T-helper 1 cell treated with Interleukin-12 subunit alpha and Interleukin-12 subunit beta and Interleukin-4 antibody, amounts not matched to agents 30 ng/mL and 1 ng/mL, for 36 hours (primary cell): Measurements from ENCODE around the gene SUPT5H. TPM values are rescaled to one million over a fixed set of nuclear protein-coding genes. Genes with fewer than 3 reads are reported as not detected.

Experiments
- intact Hi-C: fragments of 100-400 bp; cut with micrococcal nuclease; formaldehyde crosslinking; loops from one replicate; pipeline ENCODE4 v1.15.1; 2024
- total RNA-seq: library from RNA; stranded (reverse); gene quantifications from 2 replicates; pipeline ENCODE4 v1.2.3, GENCODE V29; 2022

SUPT5H gene
- total RNA-seq, 1 donor from 2014 or later: 172 TPM

DNA sequence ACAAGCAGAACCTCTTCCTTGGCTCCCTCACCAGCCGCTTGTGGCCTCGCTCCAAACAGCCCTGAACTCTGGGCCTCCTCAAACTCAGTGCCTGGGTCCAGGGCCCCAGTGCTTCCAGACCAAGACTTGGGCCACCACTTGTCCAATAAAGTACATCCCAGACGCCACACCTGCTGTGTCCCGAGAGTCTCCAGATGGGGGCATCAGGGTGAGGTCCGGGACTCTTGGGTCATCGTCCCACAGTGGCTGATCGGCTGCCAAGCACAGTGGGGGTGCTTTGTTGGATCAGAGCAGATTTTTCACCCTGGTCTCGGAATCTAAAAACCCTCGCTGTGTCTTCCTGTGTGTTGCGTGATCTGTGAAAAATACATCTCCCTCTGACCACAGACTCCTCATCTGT lies 44.4 kb downstream of the SUPT5H start:
- intact Hi-C loops: no loop called here

DNA sequence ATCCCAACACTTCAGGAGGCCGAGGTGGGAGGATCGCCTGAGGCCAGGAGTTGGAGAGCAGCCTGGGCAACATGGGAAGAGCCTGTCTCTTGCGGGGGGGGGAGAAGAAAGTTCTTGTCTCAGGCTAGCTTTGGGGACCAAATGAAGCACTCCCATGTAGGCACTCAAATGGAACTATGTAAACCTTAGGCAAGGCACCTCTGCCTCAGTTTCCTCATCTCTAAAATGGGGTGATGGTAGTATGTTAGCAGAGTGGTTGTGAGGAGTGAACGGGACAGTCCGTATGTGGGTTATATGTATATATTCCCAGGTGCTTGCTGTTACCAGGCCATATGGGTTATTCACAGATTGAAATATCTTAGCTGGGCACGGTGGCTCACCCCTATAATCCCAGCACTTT lies 46.8 kb downstream of the SUPT5H start:
- intact Hi-C loops: no loop called here

- intact Hi-C loops: no loop called here
Measured at GRCh38 chr19:39492788-39493187, 47.4 kb downstream of the SUPT5H start.

- intact Hi-C loops: no loop called here
Measured at GRCh38 chr19:39494661-39495060, 49.3 kb downstream of the SUPT5H start.

DNA sequence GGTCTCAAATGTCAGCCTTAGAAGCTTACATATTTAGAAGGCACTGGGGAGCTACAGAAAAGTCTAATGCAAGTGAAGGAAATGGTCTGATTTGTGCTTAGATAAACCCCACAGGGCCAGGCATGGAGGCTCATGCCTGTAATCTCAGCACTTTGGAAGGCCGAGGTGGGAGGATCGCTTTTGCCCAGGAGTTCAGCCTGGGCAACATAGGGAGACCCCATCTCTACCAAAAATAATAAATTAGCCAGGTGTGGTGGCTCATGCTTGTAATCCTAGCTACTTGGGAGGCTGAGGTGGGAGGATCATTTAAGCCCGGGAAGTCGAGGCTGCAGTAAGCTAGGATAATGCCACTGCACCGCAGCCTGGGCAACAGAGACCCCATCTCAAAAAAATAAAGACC lies 50.7 kb downstream of the SUPT5H start:
- intact Hi-C loops: no loop called here

GRCh38 chr19:39497701-39497995 lies 52.3 kb downstream of the SUPT5H start:
- intact Hi-C loops: no loop called here

DNA sequence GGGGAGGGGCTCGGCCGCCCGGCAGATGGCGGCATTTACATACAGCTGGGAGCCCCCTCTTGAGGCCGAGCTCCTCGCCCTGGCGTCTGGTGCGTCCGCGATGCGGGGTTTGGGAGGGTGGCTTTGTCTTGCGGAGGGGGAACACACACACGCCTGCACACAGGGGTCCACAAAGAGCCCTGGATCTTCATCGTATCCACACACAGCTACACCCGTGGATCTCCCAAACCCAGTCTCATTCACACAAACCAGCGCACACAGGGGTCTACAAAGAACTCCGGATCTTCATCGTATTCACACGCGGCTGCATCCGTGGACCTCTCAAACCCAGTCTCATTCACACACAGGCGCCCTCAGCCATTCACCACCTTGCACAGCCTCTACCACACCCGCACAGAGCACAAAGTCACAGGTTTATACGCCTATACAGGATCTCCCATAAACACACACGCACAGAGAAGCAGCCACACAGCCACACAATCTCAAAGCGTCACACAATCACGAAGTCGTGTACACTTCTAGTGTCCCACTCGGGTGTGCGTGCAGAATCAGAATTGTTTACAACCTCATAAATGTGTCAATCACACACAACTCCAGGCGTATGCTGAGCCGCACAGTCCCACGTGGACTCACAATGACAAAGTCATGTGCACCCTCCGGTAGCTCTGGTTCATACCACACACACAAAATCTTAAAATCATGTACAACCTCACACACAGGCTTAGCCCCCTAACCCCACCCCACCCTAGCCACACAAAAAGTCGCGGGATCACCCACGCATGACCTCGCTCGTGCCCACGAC lies 52.8 kb downstream of the SUPT5H start:
- intact Hi-C loops: no loop called here

DNA sequence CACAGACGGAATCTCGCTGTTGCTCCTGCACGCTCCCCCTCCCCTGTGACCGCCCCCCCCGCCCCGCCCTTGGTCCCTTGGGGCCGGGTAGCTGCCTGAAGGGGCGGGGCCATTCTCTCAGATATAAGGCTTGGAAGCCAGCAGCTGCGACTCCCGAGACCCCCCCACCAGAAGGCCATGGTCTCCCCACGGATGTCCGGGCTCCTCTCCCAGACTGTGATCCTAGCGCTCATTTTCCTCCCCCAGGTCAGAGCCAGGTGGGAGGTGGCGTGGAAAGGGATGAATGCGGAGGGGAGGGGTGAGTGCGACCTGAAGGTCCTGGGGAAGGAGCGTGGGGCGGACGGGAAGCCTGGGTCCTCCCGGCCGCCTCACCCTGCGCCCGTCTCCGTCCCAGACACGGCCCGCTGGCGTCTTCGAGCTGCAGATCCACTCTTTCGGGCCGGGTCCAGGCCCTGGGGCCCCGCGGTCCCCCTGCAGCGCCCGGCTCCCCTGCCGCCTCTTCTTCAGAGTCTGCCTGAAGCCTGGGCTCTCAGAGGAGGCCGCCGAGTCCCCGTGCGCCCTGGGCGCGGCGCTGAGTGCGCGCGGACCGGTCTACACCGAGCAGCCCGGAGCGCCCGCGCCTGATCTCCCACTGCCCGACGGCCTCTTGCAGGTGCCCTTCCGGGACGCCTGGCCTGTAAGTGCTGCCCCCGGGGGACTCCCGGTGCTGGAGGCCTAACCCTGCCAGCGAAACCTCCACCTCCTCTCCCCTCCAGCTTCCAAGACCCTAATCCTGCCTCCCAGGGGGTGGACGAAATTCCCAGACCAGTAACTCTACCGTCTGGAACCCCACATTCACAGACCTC lies 53.6 kb downstream of the SUPT5H start, which contains the start of gene DLL3:
Gene DLL3 (plus strand): TSS at position 150 of the 845 bp plus-strand sequence. CDS start 28 bp downstream, at position 178.
- intact Hi-C loops: no loop called here

- intact Hi-C loops: loop anchor here (2.0 kb wide), 1 partner anchor 19 kb away; the partner anchor contains the start of gene TIMM50
Measured at GRCh38 chr19:39499932-39500331, 54.5 kb downstream of the SUPT5H start.

DNA sequence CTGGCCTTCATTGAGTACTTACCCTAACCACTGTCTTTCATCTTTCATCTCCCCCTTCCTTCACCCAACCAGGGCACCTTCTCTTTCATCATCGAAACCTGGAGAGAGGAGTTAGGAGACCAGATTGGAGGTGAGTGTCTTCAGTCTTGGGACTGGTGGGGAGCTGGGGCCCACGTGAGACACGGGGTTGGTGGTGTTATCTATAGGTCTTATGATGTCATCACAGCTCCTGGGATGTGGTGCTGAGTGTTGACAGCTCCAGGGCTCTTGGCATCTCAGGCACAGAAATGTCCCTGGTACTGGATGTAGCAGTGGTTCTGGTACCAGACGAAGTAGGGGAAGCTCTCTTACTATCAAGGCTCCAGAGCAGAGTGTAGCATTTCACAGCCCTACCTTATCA lies 55.2 kb downstream of the SUPT5H start:
- intact Hi-C loops: loop anchor here (2.0 kb wide), 1 partner anchor 20 kb away; the partner anchor contains the start of gene TIMM50

DNA sequence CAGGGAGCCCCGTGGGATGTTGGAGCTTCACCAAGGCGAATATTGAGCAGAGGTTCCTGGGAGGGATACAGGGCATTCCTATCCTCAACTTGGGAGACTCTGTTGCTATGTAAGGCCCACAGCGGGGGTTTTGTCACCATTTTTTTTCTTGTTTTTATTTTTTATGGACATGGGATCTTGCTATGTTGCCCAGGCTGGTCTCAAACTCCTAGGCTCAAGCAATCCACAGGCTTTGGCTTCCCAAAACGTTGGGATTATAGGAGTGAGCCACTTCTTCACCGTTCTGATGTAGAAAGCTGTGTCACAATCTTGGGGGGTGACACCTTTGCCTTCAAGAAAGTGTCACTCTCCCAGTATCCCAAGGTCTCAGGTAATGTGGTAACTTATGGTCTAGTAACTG lies 56.0 kb downstream of the SUPT5H start:
- intact Hi-C loops: loop anchor here (2.0 kb wide), 1 partner anchor 21 kb away; the partner anchor contains the start of gene TIMM50

DNA sequence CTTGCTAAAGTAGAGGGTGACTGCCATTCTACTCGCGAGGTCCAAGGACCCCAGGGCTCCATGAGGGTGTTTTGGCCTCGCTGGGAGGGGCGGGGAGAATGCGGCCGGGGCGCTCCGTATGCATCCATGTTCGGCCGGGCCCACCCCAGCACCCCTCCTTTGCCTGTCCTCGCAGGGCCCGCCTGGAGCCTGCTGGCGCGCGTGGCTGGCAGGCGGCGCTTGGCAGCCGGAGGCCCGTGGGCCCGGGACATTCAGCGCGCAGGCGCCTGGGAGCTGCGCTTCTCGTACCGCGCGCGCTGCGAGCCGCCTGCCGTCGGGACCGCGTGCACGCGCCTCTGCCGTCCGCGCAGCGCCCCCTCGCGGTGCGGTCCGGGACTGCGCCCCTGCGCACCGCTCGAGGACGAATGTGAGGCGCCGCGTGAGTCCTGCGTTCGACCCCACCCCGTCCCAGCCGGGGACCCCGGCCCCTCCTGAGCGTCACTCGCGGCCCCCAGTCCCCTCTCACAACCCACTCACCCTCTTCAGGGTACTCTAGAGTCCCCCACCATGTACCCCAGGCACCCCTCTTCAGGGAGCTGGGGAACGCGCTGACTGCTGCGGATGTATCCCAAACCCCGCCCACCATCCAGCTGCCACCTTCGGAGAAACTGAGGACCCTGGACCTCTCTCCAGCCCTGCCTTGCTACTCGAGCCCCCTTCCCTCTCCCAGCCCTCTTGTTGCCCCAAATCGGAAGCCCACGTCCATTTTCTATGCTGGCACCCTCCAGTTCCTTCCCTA lies 57.4 kb downstream of the SUPT5H start:
- intact Hi-C loops: loop anchor here (1.0 to 2.0 kb wide), 2 partner anchors 30 to 63 kb away; partner anchors contain the start of gene EID2B

DNA sequence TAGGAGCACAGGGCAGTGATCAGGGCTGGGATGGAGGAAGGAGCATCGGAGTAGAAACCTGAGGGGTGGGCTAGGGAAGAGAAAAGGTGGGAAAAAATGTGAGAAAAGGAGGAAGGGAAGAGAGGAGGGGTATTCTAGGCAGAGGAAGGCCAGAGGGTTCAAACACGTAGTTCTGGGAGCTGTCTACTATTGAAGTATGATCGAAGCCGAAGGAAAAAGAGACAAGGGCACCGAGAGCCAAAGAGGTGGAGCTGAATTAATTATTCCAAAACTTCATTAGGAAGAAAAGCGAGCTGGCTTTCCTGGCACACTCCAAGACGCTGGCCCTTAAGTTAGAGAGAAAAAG lies 61.2 kb downstream of the SUPT5H start:
- intact Hi-C loops: no loop called here

DNA sequence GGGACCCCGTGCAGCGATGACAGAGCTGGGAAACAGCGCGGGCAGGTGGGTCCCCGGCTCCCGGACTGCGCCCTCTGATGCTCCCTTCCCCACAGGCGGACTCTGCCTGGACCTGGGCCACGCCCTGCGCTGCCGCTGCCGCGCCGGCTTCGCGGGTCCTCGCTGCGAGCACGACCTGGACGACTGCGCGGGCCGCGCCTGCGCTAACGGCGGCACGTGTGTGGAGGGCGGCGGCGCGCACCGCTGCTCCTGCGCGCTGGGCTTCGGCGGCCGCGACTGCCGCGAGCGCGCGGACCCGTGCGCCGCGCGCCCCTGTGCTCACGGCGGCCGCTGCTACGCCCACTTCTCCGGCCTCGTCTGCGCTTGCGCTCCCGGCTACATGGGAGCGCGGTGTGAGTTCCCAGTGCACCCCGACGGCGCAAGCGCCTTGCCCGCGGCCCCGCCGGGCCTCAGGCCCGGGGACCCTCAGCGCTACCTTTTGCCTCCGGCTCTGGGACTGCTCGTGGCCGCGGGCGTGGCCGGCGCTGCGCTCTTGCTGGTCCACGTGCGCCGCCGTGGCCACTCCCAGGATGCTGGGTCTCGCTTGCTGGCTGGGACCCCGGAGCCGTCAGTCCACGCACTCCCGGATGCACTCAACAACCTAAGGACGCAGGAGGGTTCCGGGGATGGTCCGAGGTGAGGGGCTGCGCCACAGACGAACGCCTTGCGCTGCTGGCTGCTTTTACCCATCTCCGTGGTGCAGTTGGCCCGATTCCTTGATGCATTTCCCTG lies 61.7 kb downstream of the SUPT5H start:
- intact Hi-C loops: loop anchor here (1.0 kb wide), 1 partner anchor 25 kb away; the partner anchor contains the start of gene EID2B

- intact Hi-C loops: loop anchor here (1.0 kb wide), 1 partner anchor 24 kb away; the partner anchor contains the start of gene EID2B
Measured at GRCh38 chr19:39507715-39508364, 62.5 kb downstream of the SUPT5H start.

GRCh38 chr19:39508629-39509028 lies 63.2 kb downstream of the SUPT5H start:
- intact Hi-C loops: no loop called here

DNA sequence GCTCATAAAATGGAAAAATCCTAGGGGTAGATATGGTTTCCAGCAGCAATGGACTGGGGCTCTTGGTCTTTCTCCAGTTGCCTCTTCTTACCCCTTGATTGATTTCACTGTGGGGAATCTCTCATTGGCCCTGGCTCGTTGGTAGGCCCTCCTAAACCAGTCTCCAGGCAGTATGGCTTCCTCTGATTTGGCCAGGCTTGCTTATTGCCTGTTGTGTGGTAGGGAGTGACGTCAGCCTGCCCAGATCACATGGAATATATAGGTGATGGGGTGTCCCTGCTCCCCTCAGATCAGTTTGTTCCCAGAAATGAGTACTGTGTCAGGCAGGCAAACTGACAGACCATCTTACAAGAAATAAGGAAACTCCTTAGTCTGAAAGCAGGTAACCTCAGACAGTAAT lies 63.9 kb downstream of the SUPT5H start:
- intact Hi-C loops: no loop called here

DNA sequence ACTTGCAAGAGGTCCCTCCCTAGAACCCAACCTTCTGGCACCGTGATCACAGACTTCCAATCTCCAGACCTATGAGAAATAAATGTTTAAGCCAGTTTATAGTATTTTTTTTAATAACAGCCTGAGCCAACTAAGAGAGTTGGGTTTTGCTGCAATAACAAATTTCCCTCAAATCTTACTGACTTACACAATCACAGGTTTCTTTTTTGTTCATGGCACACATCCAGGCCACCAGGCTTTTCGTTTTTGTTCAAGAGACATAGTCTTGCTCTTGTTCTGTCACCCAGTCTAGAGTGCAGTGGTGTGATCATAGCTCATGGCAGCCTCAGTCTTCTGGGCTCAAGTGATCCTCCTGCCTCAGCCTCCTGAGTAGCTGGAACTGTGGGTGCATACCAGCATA lies 67.6 kb downstream of the SUPT5H start:
- intact Hi-C loops: no loop called here

GRCh38 chr19:39514840-39515550 lies 69.6 kb downstream of the SUPT5H start, which contains the start of gene SELENOV:
TSS of gene SELENOV (plus strand) at chr19:39515139. CDS start at chr19:39515213, 74 bp downstream.
- intact Hi-C loops: no loop called here
